SK-N-SH (cell line): ENCODE measurements around the gene SOAT2. TPM values are rescaled to one million over a fixed set of nuclear protein-coding genes. Genes with fewer than 3 reads are reported as not detected.
A peak's percentile ranks its signal among the peaks of the same experiment; 100 is the strongest.

Experiments
- CTCF ChIA-PET: fragments of 300-600, 350-600 bp; formaldehyde crosslinking; extraction: SDS; loops from one replicate; lab custom pipeline; 2021; lab: Yijun Ruan, JAX
- POLR2A ChIA-PET: fragments of 350-600 bp; sonication (Branson Sonifier 250); formaldehyde crosslinking; extraction: SDS; loops from one replicate; lab custom pipeline; 2020; ENCODE audit warnings: antibody characterized with exemption, inconsistent platforms; lab: Yijun Ruan, JAX
- DNase-seq: peaks from one replicate; pipeline ENCODE4 v3.0.0; 2012
- H2AFZ ChIP-seq: fragments of 200-600 bp; sonication (generic); 2 replicates; pipeline ENCODE4 v1.8.1; 2016; ENCODE audit warnings: antibody characterized with exemption, mild to moderate bottlenecking, low read depth
- H3F3A ChIP-seq: fragments of 200-600 bp; sonication (generic); replicated peaks from 2 replicates; pipeline ENCODE3; 2016; ENCODE audit warnings: antibody characterized with exemption, mild to moderate bottlenecking; ENCODE audit not compliant: insufficient read depth
- H3K27ac ChIP-seq, 2 experiments: fragments of 200-500 bp in 1 of 2; fragments of 200-600 bp in 1 of 2; sonication (Bioruptor generic) in 1 of 2; sonication (generic), shearing (Covaris generic) in 1 of 2; 2 replicates each; pipeline versions ENCODE4 v1.5.1 to v1.6.1; 2014 to 2016; ENCODE audit warnings: low read depth in 2 of 2, inconsistent platforms in 1 of 2, low read length in 1 of 2, mild to moderate bottlenecking in 1 of 2, mixed read lengths in 1 of 2
- H3K27me3 ChIP-seq: fragments of 200-600 bp; sonication (generic), shearing (Covaris generic); 2 replicates; pipeline ENCODE4 v1.6.1; 2016; ENCODE audit warnings: mixed run types; ENCODE audit not compliant: insufficient read depth
- H3K36me3 ChIP-seq, 2 experiments: fragments of 200-500 bp in 1 of 2; fragments of 200-600 bp in 1 of 2; sonication (Bioruptor generic) in 1 of 2; sonication (generic) in 1 of 2; replicated peaks in 1 of 2; 2 replicates each; pipeline versions ENCODE3 to v1.5.1; 2014 to 2016; ENCODE audit warnings: low read length in 1 of 2, mild to moderate bottlenecking in 1 of 2; ENCODE audit not compliant: insufficient read depth in 2 of 2, control insufficient read depth in 1 of 2
- H3K4me1 ChIP-seq, 2 experiments: fragments of 200-500 bp in 1 of 2; fragments of 200-600 bp in 1 of 2; sonication (Bioruptor generic) in 1 of 2; sonication (generic), shearing (Covaris generic) in 1 of 2; 2 replicates each; pipeline versions ENCODE4 v1.5.1 to v1.6.1; 2014 to 2016; ENCODE audit warnings: low read depth in 1 of 2, low read length in 1 of 2, mixed run types in 1 of 2; ENCODE audit not compliant: insufficient read depth in 2 of 2, control insufficient read depth in 1 of 2
- H3K4me2 ChIP-seq: fragments of 200-600 bp; sonication (generic), shearing (Covaris generic); 2 replicates; pipeline ENCODE4 v1.6.1; 2017; ENCODE audit warnings: mixed run types
- H3K4me3 ChIP-seq, 2 experiments: fragments of 200-500 bp in 1 of 2; fragments of 200-600 bp in 1 of 2; sonication (Bioruptor generic) in 1 of 2; sonication (generic), shearing (Covaris generic) in 1 of 2; 2 replicates each; pipeline versions ENCODE4 v1.5.1 to v1.8.1; 2014 to 2016; ENCODE audit warnings: low read depth in 2 of 2, inconsistent platforms in 1 of 2, low read length in 1 of 2, mild to moderate bottlenecking in 1 of 2, mixed read lengths in 1 of 2, moderate library complexity in 1 of 2
- H3K79me2 ChIP-seq: fragments of 200-600 bp; sonication (generic); 2 replicates; pipeline ENCODE4 v1.8.1; 2017; ENCODE audit warnings: mild to moderate bottlenecking; ENCODE audit not compliant: insufficient read depth
- H3K9ac ChIP-seq: fragments of 200-600 bp; sonication (generic); 2 replicates; pipeline ENCODE4 v1.6.1; 2017; ENCODE audit warnings: mixed run types
- H3K9me2 ChIP-seq: fragments of 200-600 bp; sonication (generic); 2 replicates; pipeline ENCODE4 v1.6.1; 2017; ENCODE audit warnings: mixed run types
- H3K9me3 ChIP-seq: fragments of 200-600 bp; sonication (generic); 2 replicates; pipeline ENCODE4 v1.6.1; 2017; ENCODE audit warnings: mixed run types, mild to moderate bottlenecking, moderate library complexity
- H4K20me1 ChIP-seq: fragments of 200-600 bp; sonication (generic); 2 replicates; pipeline ENCODE4 v1.6.1; 2017; ENCODE audit warnings: mild to moderate bottlenecking, mixed run types; ENCODE audit not compliant: insufficient read depth
- CHD2 ChIP-seq: fragments of 150-350 bp; IDR thresholded peaks from 2 replicates; pipeline ENCODE4 v1.6.1; 2018; ENCODE audit warnings: low read length; ENCODE audit not compliant: partially characterized antibody
- EZH2phosphoT487 ChIP-seq: fragments of 200-600 bp; sonication (generic); IDR thresholded peaks from 2 replicates; pipeline ENCODE4 v1.6.1; 2017; ENCODE audit warnings: low read depth, mixed run types, mild to moderate bottlenecking, antibody characterized with exemption, moderate library complexity, borderline replicate concordance
- FOSL2 ChIP-seq: IDR thresholded peaks from 2 replicates; pipeline ENCODE4 v1.4.0; 2012; ENCODE audit warnings: low read depth, mild to moderate bottlenecking, moderate library complexity, borderline replicate concordance
- FOXJ3 ChIP-seq: sonication (generic); formaldehyde crosslinking; IDR thresholded peaks from 2 replicates; pipeline ENCODE4 v1.5.1; 2020; ENCODE audit warnings: mild to moderate bottlenecking, missing genetic modification reagents
- FOXM1 ChIP-seq: IDR thresholded peaks from 2 replicates; pipeline ENCODE4 v1.4.0; 2012; ENCODE audit warnings: low read depth, mild to moderate bottlenecking
- GATA2 ChIP-seq: sonication (generic); formaldehyde crosslinking; IDR thresholded peaks from 2 replicates; pipeline ENCODE4 v1.5.0; 2020; ENCODE audit warnings: mild to moderate bottlenecking, missing genetic modification reagents
- MAX ChIP-seq: IDR thresholded peaks from 2 replicates; pipeline ENCODE4 v1.4.0; 2012; ENCODE audit warnings: low read depth
- MXI1 ChIP-seq: IDR thresholded peaks from 2 replicates; pipeline ENCODE4 v1.6.1; 2012; ENCODE audit warnings: mild to moderate bottlenecking, low read depth, low read length, improper control_type of control experiment
- NFIC ChIP-seq: IDR thresholded peaks from 2 replicates; pipeline ENCODE4 v1.4.0; 2012; ENCODE audit warnings: borderline replicate concordance
- NRF1 ChIP-seq: IDR thresholded peaks from 2 replicates; pipeline ENCODE4 v1.6.1; 2012; ENCODE audit warnings: low read depth, mild to moderate bottlenecking, low read length
- POLR2AphosphoS5 ChIP-seq: IDR thresholded peaks from 2 replicates; pipeline ENCODE4 v1.6.1; 2012; ENCODE audit warnings: low read depth, low read length
- RAD21 ChIP-seq: IDR thresholded peaks from 2 replicates; pipeline ENCODE4 v1.6.1; 2012; ENCODE audit warnings: mild to moderate bottlenecking, low read length
- RCOR1 ChIP-seq: fragments of 150-350 bp; IDR thresholded peaks from 2 replicates; pipeline ENCODE4 v1.6.1; 2017; ENCODE audit warnings: antibody characterized with exemption, low read length
- RXRA ChIP-seq: IDR thresholded peaks from 2 replicates; pipeline ENCODE4 v1.4.0; 2012; ENCODE audit warnings: low read depth, mild to moderate bottlenecking, borderline replicate concordance
- SIN3A ChIP-seq: IDR thresholded peaks from 2 replicates; pipeline ENCODE4 v1.6.1; 2012; ENCODE audit warnings: low read depth, mild to moderate bottlenecking, low read length, moderate library complexity, borderline replicate concordance
- SMC3 ChIP-seq: IDR thresholded peaks from 2 replicates; pipeline ENCODE4 v1.6.1; 2012; ENCODE audit warnings: low read depth, low read length, improper control_type of control experiment
- TAF1 ChIP-seq: IDR thresholded peaks from 2 replicates; pipeline ENCODE4 v1.6.1; 2012; ENCODE audit warnings: low read depth, mild to moderate bottlenecking, low read length, moderate library complexity, borderline replicate concordance
- TEAD4 ChIP-seq: IDR thresholded peaks from 2 replicates; pipeline ENCODE4 v1.4.0; 2012; ENCODE audit warnings: mild to moderate bottlenecking, borderline replicate concordance; ENCODE audit not compliant: insufficient read depth
- YY1 ChIP-seq: IDR thresholded peaks from 2 replicates; pipeline ENCODE4 v1.4.0; 2012; ENCODE audit warnings: low read depth, mild to moderate bottlenecking
- ZBTB33 ChIP-seq: IDR thresholded peaks from 2 replicates; pipeline ENCODE4 v1.4.0; 2012; ENCODE audit warnings: low read depth, borderline replicate concordance
- WGBS: methylation state at CpG from one replicate; pipeline ENCODE4 v1.1.6; 2017; ENCODE audit warnings: low lambda C conversion rate; 5-methylcytosine and 5-hydroxymethylcytosine counted together
- polyA plus RNA-seq, 3 experiments: library from polyadenylated mRNA; depleted of rRNA; stranded (reverse); fragments of >200 nt; gene quantifications; 2 replicates each; pipeline ENCODE4 v1.2.3, GENCODE V29; 2012
- TF ChIP-seq, protein P1 (sequence below): fragments of 150-350 bp; IDR thresholded peaks from 2 replicates; pipeline ENCODE4 v1.6.1; 2016; ENCODE audit warnings: mild to moderate bottlenecking, low read depth, low read length
- TF ChIP-seq, protein P2 (sequence below): fragments of 200-600 bp; sonication (generic); IDR thresholded peaks from 2 replicates; pipeline ENCODE4 v1.6.1; 2017; ENCODE audit warnings: antibody characterized with exemption, mild to moderate bottlenecking, moderate library complexity

SOAT2 gene
- polyA plus RNA-seq, 1 of the 3 experiments (the other 2 are of a cell fraction), result 0.18 TPM

DNA sequence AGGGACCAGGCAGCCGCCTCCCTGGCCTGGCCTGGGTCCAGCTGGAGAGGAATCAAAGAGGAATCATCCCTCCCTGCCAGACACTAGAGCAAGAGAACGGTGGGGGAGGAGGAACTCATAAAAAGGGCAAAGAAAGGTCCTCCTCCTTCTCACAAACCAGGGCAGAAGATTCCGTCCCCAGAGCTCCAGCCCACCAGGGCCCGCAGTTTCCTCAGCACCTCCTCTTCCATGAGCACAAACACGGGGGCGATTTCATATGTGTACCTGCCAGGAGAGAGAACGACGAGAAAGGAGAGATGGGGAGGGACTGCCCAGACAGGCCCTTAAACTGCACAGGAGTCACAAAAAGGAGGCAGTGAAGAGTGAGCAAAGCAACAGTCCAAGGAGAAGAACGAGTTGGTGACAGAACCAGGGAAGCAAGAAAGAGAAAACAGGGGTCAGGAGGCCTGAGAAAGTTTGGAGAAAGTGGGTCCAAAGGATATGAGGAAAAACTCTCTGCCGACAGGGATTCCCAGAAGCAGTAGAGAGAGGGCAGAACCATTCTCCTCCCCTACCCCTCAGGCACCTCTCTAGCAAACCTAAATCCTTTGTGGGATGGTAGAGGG lies 68.5 kb downstream of the SOAT2 start:
- CTCF ChIA-PET, result interaction anchor here (0.6 to 23.1 kb wide), 6 partner anchors 11 to 123 kb away, joined by 3 to 272 read pairs (median 4); no protein-coding TSS in a partner anchor
- POLR2A ChIA-PET, result no interaction called here
- no peaks in the 10 kb centered on the region for H4K20me1 ChIP-seq
- TF ChIP-seq NFIC (peak; percentile 81), FOXM1 (no peak), NRF1 (no peak), FOSL2 (no peak)
- TF ChIP-seq, all 33 proteins: peak for 1
- peak overlapping the region; percentile 18; the same call in 1 of the 2 replicates for H3K4me2 ChIP-seq
- H3K9me3 ChIP-seq, result no peaks in the 10 kb centered on the region
- H3K27me3 ChIP-seq, result no peaks in the 10 kb centered on the region
- H3K79me2 ChIP-seq, result no peaks in the 10 kb centered on the region
- DNase-seq, result peak; percentile 62
- 59% methylated on average over 10 of the region's 10 CpGs for WGBS
- H3K4me3 ChIP-seq, result no peak overlapping the region
- H2AFZ ChIP-seq, result no peak overlapping the region
- no peak overlapping the region for H3K9ac ChIP-seq
- H3K4me1 ChIP-seq, result peaks cover 15 to 17% of the 10 kb centered on the region in 2 experiments; a peak in 2 of 4 replicates
- H3K36me3 ChIP-seq, result no peaks in the 10 kb centered on the region
- H3K27ac ChIP-seq, result peak overlapping the region in 1 of 2 experiments; percentile 34; a peak in 1 of 4 replicates
- H3F3A ChIP-seq, result peaks cover 12% of the 10 kb centered on the region
- no peaks in the 10 kb centered on the region for H3K9me2 ChIP-seq

DNA sequence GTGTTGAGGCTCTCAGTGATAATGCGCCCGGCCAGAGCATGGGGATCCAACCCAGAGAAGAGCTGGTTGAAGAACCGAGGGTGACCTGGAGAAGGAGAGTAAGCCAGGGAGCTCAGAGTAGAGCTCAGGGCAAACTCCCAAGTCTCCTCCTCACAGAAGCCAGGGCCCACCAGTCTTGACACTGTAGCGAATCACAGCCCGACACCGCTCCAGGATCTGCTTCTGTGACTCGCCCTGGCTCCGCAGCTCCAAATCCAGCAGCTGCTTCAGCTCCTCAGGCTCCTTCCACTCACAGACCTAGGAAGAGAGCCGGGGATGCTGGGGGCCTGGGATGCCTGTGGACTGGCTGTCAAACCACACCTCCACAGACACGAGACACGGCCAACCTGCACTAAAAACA lies 69.1 kb downstream of the SOAT2 start:
- DNase-seq, result no peak
- no peak overlapping the region for H2AFZ ChIP-seq
- no peak overlapping the region for H3K9ac ChIP-seq
- peaks cover 15 to 17% of the 10 kb centered on the region in 2 experiments; a peak in 2 of 4 replicates for H3K4me1 ChIP-seq
- no peak overlapping the region for H3K4me2 ChIP-seq
- TF ChIP-seq TAF1, result no peak
- TF ChIP-seq SMC3, result no peak
- no peak for TF ChIP-seq NRF1
- TF ChIP-seq SIN3A, result no peak
- no peak for TF ChIP-seq RAD21
- TF ChIP-seq, protein P1, sequence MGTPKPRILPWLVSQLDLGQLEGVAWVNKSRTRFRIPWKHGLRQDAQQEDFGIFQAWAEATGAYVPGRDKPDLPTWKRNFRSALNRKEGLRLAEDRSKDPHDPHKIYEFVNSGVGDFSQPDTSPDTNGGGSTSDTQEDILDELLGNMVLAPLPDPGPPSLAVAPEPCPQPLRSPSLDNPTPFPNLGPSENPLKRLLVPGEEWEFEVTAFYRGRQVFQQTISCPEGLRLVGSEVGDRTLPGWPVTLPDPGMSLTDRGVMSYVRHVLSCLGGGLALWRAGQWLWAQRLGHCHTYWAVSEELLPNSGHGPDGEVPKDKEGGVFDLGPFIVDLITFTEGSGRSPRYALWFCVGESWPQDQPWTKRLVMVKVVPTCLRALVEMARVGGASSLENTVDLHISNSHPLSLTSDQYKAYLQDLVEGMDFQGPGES, result no peak
- TF ChIP-seq MXI1, result no peak
- TF ChIP-seq, protein P2, sequence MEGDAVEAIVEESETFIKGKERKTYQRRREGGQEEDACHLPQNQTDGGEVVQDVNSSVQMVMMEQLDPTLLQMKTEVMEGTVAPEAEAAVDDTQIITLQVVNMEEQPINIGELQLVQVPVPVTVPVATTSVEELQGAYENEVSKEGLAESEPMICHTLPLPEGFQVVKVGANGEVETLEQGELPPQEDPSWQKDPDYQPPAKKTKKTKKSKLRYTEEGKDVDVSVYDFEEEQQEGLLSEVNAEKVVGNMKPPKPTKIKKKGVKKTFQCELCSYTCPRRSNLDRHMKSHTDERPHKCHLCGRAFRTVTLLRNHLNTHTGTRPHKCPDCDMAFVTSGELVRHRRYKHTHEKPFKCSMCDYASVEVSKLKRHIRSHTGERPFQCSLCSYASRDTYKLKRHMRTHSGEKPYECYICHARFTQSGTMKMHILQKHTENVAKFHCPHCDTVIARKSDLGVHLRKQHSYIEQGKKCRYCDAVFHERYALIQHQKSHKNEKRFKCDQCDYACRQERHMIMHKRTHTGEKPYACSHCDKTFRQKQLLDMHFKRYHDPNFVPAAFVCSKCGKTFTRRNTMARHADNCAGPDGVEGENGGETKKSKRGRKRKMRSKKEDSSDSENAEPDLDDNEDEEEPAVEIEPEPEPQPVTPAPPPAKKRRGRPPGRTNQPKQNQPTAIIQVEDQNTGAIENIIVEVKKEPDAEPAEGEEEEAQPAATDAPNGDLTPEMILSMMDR, result no peak
- TF ChIP-seq TEAD4, result no peak
- no peak for TF ChIP-seq EZH2phosphoT487
- no peak for TF ChIP-seq RXRA
- no peak for TF ChIP-seq GATA2
- TF ChIP-seq YY1, result no peak
- no peak for TF ChIP-seq MAX
- TF ChIP-seq RCOR1, result no peak
- TF ChIP-seq CHD2, result no peak
- TF ChIP-seq ZBTB33, result no peak
- TF ChIP-seq FOXJ3, result no peak
- TF ChIP-seq POLR2AphosphoS5, result no peak
- CTCF ChIA-PET, result interaction anchor here (0.6 to 23.1 kb wide), 6 partner anchors 12 to 123 kb away, joined by 3 to 272 read pairs (median 4); no protein-coding TSS in a partner anchor
- WGBS, result 84% methylated on average over 10 of the region's 11 CpGs
- POLR2A ChIA-PET, result no interaction called here
- H3K9me2 ChIP-seq, result no peaks in the 10 kb centered on the region
- H3K79me2 ChIP-seq, result no peaks in the 10 kb centered on the region
- no peaks in the 10 kb centered on the region for H4K20me1 ChIP-seq
- no peaks in the 10 kb centered on the region for H3K27me3 ChIP-seq
- H3K4me3 ChIP-seq, result no peak overlapping the region
- H3F3A ChIP-seq, result peaks cover 12% of the 10 kb centered on the region
- H3K27ac ChIP-seq, result no peak overlapping the region; a peak in 1 of 4 replicates
- no peaks in the 10 kb centered on the region for H3K36me3 ChIP-seq
- H3K9me3 ChIP-seq, result no peaks in the 10 kb centered on the region
